ENCODE measurements around the gene DNAJC15. TPM values are rescaled to one million over a fixed set of nuclear protein-coding genes. Genes with fewer than 3 reads are reported as not detected.

Gene DNAJC15
- total RNA-seq, 4 donors from 2014 or later: 11.0 to 18.3 (median 12.5) TPM

DNA sequence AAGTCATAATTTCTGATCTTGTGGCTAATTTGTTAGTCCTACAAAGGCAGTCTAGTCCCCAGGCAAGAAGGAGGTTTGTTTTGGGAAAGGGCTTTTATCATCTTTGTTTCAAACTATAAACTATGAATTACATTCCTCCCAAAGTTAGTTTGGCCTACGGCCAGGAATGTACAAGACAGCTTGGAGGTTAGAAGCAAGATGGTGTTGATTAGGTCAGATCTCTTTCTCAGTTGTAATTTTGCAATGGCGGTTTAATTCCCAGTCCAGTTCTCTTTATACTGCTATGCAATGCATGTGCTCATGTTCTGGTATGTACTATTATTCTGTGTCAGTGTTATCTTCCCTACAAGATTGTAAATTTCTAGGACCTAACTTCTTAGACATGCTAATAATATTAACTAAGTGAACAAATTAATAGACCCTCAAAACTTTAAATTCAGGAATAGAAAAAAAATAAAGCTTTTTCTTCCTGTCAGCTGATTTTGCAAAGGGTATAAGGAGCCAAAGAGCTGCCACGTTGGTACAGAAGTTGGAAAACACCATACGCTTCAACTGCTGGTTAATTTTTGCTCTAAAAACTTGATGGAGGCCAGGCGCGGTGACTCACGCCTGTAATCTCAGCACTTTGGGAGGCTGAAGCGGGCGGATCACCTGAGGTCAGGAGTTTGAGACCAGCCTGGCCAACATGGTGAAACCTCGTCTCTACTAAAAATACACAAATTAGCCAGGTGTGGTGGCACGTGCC lies 1.3 kb upstream of the DNAJC15 start:
- intact Hi-C loops (cut with DNase I): no loop called here

GRCh38 chr13:43022934-43023288 lies 475 bp upstream of the DNAJC15 start:
- 65 to 66% methylated on average over 12 of the region's 12 CpGs for WGBS, 2 donors
- H3K4me1 ChIP-seq: peaks cover 9 to 26% of the 10 kb centered on the region in 2 donors
- TF ChIP-seq POLR2A (IDR thresholded peaks at IDR 0.05): no peak
- TF ChIP-seq CTCF (IDR thresholded peaks at IDR 0.05): no peak
- no peak for DNase-seq
- H3K4me3 ChIP-seq (replicated peaks in 1 of 3): peak overlapping the region; percentile 46 to 85 (median 61)
- H3K9me3 ChIP-seq: no peaks in the 10 kb centered on the region
- H3K36me3 ChIP-seq: no peaks in the 10 kb centered on the region
- H3K27me3 ChIP-seq: no peaks in the 10 kb centered on the region
- peak overlapping the region; percentile 68 to 80 (median 78) for H3K27ac ChIP-seq
- intact Hi-C loops (cut with DNase I): no loop called here

More for the DNA sequence above, 1.3 kb upstream of the DNAJC15 start:
- WGBS, 2 donors: 89 to 91% methylated on average over 11 of the region's 11 CpGs
- no peak for TF ChIP-seq CTCF (IDR thresholded peaks at IDR 0.05)
- no peak for TF ChIP-seq POLR2A (IDR thresholded peaks at IDR 0.05)
- peaks cover 9 to 22% of the 10 kb centered on the region in 2 donors for H3K4me1 ChIP-seq
- no peak for DNase-seq
- H3K27ac ChIP-seq: no peak overlapping the region
- no peaks in the 10 kb centered on the region for H3K9me3 ChIP-seq
- no peaks in the 10 kb centered on the region for H3K36me3 ChIP-seq
- no peak overlapping the region for H3K4me3 ChIP-seq (replicated peaks in 1 of 3)
- no peaks in the 10 kb centered on the region for H3K27me3 ChIP-seq

DNA sequence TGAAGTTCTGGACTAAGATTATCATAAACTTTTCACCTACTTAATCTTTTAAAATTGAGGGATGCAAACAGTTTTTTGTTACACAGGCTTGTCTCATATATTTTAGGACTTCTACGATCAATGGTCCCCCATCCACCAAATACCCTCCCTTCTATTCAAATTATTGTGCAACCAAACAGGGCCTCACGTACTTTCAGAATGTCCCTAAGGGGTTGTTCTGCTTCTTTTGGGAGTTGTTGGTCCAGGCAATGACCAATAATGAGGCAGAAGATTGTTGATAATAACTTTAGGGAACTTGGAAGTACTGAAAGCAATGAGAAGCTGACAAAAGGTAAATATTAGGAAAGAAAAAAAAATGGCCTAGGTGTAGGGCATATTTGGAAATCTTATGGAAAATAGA lies 2.9 kb downstream of the DNAJC15 start:
- intact Hi-C loops (cut with DNase I): no loop called here
- H3K9me3 ChIP-seq: no peaks in the 10 kb centered on the region
- H3K4me3 ChIP-seq (replicated peaks in 1 of 3): no peak overlapping the region
- TF ChIP-seq CTCF (IDR thresholded peaks at IDR 0.05) (no peak), POLR2A (IDR thresholded peaks at IDR 0.05) (no peak)
- peak overlapping the region in 1 of 3 donors; percentile 16 for H3K27ac ChIP-seq
- no peaks in the 10 kb centered on the region for H3K27me3 ChIP-seq
- peaks cover 24 to 42% of the 10 kb centered on the region in 2 donors for H3K4me1 ChIP-seq
- no peaks in the 10 kb centered on the region for H3K36me3 ChIP-seq
- no peak for DNase-seq
- WGBS, 2 donors: 55 to 64% methylated on average over 2 of the region's 2 CpGs

GRCh38 chr13:43030548-43030947 lies 7.2 kb downstream of the DNAJC15 start:
- DNase-seq: no peak
- Histone ChIP-seq H3K4me3 (replicated peaks in 1 of 3) (no peak overlapping the region), H3K9me3 (no peaks in the 10 kb centered on the region), H3K4me1 (peaks cover 18 to 26% of the 10 kb centered on the region in 2 donors), H3K27ac (no peak overlapping the region), H3K27me3 (no peaks in the 10 kb centered on the region), H3K36me3 (no peaks in the 10 kb centered on the region)
- intact Hi-C loops (cut with DNase I): no loop called here
- WGBS, 2 donors: 83 to 93% methylated on average over 4 of the region's 4 CpGs
- no peak for TF ChIP-seq POLR2A (IDR thresholded peaks at IDR 0.05)
- no peak for TF ChIP-seq CTCF (IDR thresholded peaks at IDR 0.05)

DNA sequence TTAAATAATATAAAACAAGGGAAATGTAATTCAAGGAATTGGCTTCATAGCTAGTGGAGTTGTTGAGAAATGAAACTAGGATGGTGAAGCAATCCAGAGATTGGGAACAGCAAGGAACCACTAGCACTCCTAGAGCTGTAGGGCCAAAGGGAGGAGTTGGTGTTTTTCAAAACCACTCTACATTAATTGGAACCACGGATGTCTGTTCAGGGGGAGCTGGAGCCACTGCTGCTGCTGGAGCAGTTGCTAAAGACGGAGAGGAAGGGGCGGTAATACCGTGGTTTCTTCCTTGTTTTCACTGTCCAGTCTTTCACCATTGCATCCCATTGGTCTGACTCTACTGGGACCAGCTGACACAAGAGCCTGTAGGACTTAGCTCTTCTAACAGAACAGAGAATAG lies 8.5 kb downstream of the DNAJC15 start:
- intact Hi-C loops (cut with DNase I): no loop called here
- no peak for TF ChIP-seq POLR2A (IDR thresholded peaks at IDR 0.05)
- no peak for TF ChIP-seq CTCF (IDR thresholded peaks at IDR 0.05)
- no peaks in the 10 kb centered on the region for H3K36me3 ChIP-seq
- H3K4me3 ChIP-seq (replicated peaks in 1 of 3): no peak overlapping the region
- H3K27me3 ChIP-seq: no peaks in the 10 kb centered on the region
- DNase-seq: no peak
- WGBS, 2 donors: 79 to 88% methylated on average over 4 of the region's 4 CpGs
- peaks cover 15 to 26% of the 10 kb centered on the region in 2 donors for H3K4me1 ChIP-seq
- H3K9me3 ChIP-seq: no peaks in the 10 kb centered on the region
- no peak overlapping the region for H3K27ac ChIP-seq

Measured in thyroid gland (tissue), 4 donors.